Cardiac muscle cell (in vitro differentiated cells and primary cell): ENCODE measurements around the gene ISOC2. TPM values are rescaled to one million over a fixed set of nuclear protein-coding genes. Genes with fewer than 3 reads are reported as not detected.

Experiments
- DNase-seq, 2 donors: peaks; one replicate each; pipeline versions ENCODE4 v3.0.0 to v3.0.0-alpha.2; 2010 to 2017; ENCODE audit warnings: low read depth in 1 of 2, low spot score in 1 of 2
- H3K27ac ChIP-seq: fragments of 200-600 bp; sonication (generic); 2 replicates; pipeline ENCODE4 v1.5.1; 2016
- H3K27me3 ChIP-seq: fragments of 200-600 bp; sonication (generic); 2 replicates; pipeline ENCODE4 v1.6.0; 2016; ENCODE audit warnings: control low read depth
- H3K36me3 ChIP-seq: fragments of 200-600 bp; sonication (generic); 2 replicates; pipeline ENCODE4 v1.5.1; 2016; ENCODE audit warnings: control low read depth
- H3K4me1 ChIP-seq: fragments of 200-600 bp; sonication (generic); 2 replicates; pipeline ENCODE4 v1.8.1; 2017; ENCODE audit warnings: low read depth, mild to moderate bottlenecking, mixed run types
- H3K4me3 ChIP-seq: fragments of 200-600 bp; sonication (generic); 2 replicates; pipeline ENCODE4 v1.5.1; 2016; ENCODE audit warnings: mild to moderate bottlenecking
- H3K9me3 ChIP-seq: fragments of 200-600 bp; sonication (generic); 2 replicates; pipeline ENCODE4 v1.5.1; 2017; ENCODE audit warnings: low read depth, mild to moderate bottlenecking, control low read depth
- CTCF ChIP-seq: IDR thresholded peaks from 2 replicates; pipeline ENCODE4 v1.5.1; 2012; ENCODE audit warnings: low read depth, mild to moderate bottlenecking, low read length
- polyA plus RNA-seq: library from polyadenylated mRNA; unstranded; fragments of >200 nt; fragmentation: Nextera tagmentation; extraction: Ambion mirVana; gene quantifications from 2 replicates; pipeline ENCODE4 v1.2.1, GENCODE V29; 2016
- total RNA-seq: library from RNA; depleted of rRNA; stranded (reverse); fragments of >200 nt; gene quantifications from 2 replicates; pipeline ENCODE4 v1.2.3, GENCODE V29; 2016

Gene ISOC2
- total and polyA plus RNA-seq, 2 experiments from 2014 or later = 89.7 to 99.4 TPM

- H3K36me3 ChIP-seq = no peaks in the 10 kb centered on the region
- peak in 1 of 2 donors; percentile 61 for DNase-seq
- H3K4me1 ChIP-seq = no peaks in the 10 kb centered on the region
- H3K4me3 ChIP-seq = peak overlapping the region; percentile 65
- H3K9me3 ChIP-seq = no peaks in the 10 kb centered on the region
- TF ChIP-seq CTCF = no peak
- no peaks in the 10 kb centered on the region for H3K27me3 ChIP-seq
- peak overlapping the region; percentile 19 for H3K27ac ChIP-seq
Observed at GRCh38 chr19:55459950-55460657, 1.3 kb downstream of the ISOC2 start.

DNA sequence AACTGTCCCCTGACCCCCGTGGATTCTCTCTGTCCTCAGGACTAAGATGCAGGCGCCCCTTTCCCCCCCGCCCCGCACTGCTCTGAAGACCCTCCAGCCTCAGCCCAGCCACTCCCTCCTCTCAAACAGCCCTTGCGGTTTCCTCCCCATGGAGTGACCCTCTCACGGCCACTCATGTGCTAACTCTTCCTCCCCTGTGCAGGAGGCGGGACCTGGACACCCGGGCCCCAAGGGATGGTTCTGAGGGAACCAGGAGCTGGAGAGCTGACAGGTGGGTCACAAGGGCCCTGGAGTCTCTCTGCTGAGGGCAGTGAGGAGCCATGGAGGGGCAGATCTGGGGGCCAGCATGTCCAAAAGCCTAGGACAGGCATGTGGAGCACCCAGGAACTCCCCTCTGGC lies 1.9 kb downstream of the ISOC2 start:
- no peak for DNase-seq
- Histone ChIP-seq H3K4me1 (no peaks in the 10 kb centered on the region), H3K9me3 (no peaks in the 10 kb centered on the region), H3K4me3 (no peak overlapping the region), H3K36me3 (no peaks in the 10 kb centered on the region), H3K27ac (no peak overlapping the region), H3K27me3 (no peaks in the 10 kb centered on the region)
- no peak for TF ChIP-seq CTCF

- Histone ChIP-seq H3K36me3 (no peaks in the 10 kb centered on the region), H3K4me1 (no peaks in the 10 kb centered on the region), H3K4me3 (no peak overlapping the region), H3K9me3 (no peaks in the 10 kb centered on the region), H3K27ac (no peak overlapping the region), H3K27me3 (no peaks in the 10 kb centered on the region)
- DNase-seq = no peak
- TF ChIP-seq CTCF = no peak
Observed at GRCh38 chr19:55457683-55458457, 3.6 kb downstream of the ISOC2 start.

- Histone ChIP-seq H3K27ac (no peak overlapping the region), H3K9me3 (no peaks in the 10 kb centered on the region), H3K27me3 (peaks cover 12% of the 10 kb centered on the region), H3K4me3 (no peak overlapping the region), H3K4me1 (peaks cover 11% of the 10 kb centered on the region), H3K36me3 (no peaks in the 10 kb centered on the region)
- no peak for TF ChIP-seq CTCF
- DNase-seq = no peak
Observed at GRCh38 chr19:55456347-55456746, 5.1 kb downstream of the ISOC2 start.

GRCh38 chr19:55455576-55456235 lies 5.7 kb downstream of the ISOC2 start:
- no peak for DNase-seq
- no peaks in the 10 kb centered on the region for H3K36me3 ChIP-seq
- TF ChIP-seq CTCF = no peak
- no peaks in the 10 kb centered on the region for H3K9me3 ChIP-seq
- no peak overlapping the region for H3K27ac ChIP-seq
- peaks cover 19% of the 10 kb centered on the region for H3K27me3 ChIP-seq
- H3K4me3 ChIP-seq = no peak overlapping the region
- peaks cover 11% of the 10 kb centered on the region for H3K4me1 ChIP-seq
